Suprapubic skin (tissue), 4 donors: Measurements from ENCODE around the gene ADGRF3. TPM values are rescaled to one million over a fixed set of nuclear protein-coding genes. Genes with fewer than 3 reads are reported as not detected.
"Not testable (repeated sequence)": the region's sequence is repeated elsewhere in the genome, so short reads cannot be mapped to it uniquely, and the experiment has no call there.

Experiments used
- DNase-seq, 2 donors: peaks; one replicate each; pipeline ENCODE4 v3.0.0-alpha.2; 2019; ENCODE audit warnings: low spot score in 2 of 2
- H3K27ac ChIP-seq: fragments of 200-600 bp; sonication (generic); one replicate; pipeline ENCODE4 v1.5.1; 2019
- H3K27me3 ChIP-seq: fragments of 200-600 bp; sonication (generic); one replicate; pipeline ENCODE4 v1.5.1; 2019
- H3K36me3 ChIP-seq: fragments of 200-600 bp; sonication (generic); one replicate; pipeline ENCODE4 v1.5.1; 2019
- H3K4me1 ChIP-seq: fragments of 200-600 bp; sonication (generic); one replicate; pipeline ENCODE4 v1.5.1; 2019
- H3K4me3 ChIP-seq: fragments of 200-600 bp; sonication (generic); one replicate; pipeline ENCODE4 v1.5.1; 2019; ENCODE audit warnings: mild to moderate bottlenecking
- H3K9me3 ChIP-seq: fragments of 200-600 bp; sonication (generic); one replicate; pipeline ENCODE4 v1.5.1; 2019
- CTCF ChIP-seq, 2 donors: fragments of 200-600 bp in 1 of 2; fragments of 450-650 bp in 1 of 2; sonication (generic) in 1 of 2; IDR thresholded peaks; one replicate each; pipeline ENCODE4 v1.5.1; 2016 to 2019; ENCODE audit warnings: antibody characterized with exemption in 2 of 2, mild to moderate bottlenecking in 1 of 2, moderate library complexity in 1 of 2
- EP300 ChIP-seq: sonication (generic); formaldehyde crosslinking; IDR thresholded peaks from one replicate; pipeline ENCODE4 v1.6.1; 2017; ENCODE audit warnings: antibody characterized with exemption
- POLR2A ChIP-seq, 2 donors: fragments of 450-650 bp; IDR thresholded peaks; one replicate each; pipeline ENCODE4 v1.6.1; 2017; ENCODE audit warnings: antibody characterized with exemption in 2 of 2, mild to moderate bottlenecking in 2 of 2, moderate library complexity in 2 of 2
- POLR2AphosphoS5 ChIP-seq, 3 donors: sonication (generic); formaldehyde crosslinking; IDR thresholded peaks; one replicate each; pipeline ENCODE4 v1.6.1; 2017; ENCODE audit warnings: antibody characterized with exemption in 3 of 3
- WGBS: methylation state at CpG from one replicate; pipeline ENCODE4 v1.1.5; 2018; 5-methylcytosine and 5-hydroxymethylcytosine counted together
- total RNA-seq, 4 donors: library from RNA; depleted of rRNA; stranded (reverse); fragments of >200 nt; gene quantifications; one replicate each; pipeline ENCODE4 v1.1.0, GENCODE V29; 2016

The ADGRF3 gene
- total RNA-seq, 4 donors from 2014 or later: 0.19 to 0.48 (median 0.21) TPM; not detected in 1

- H3K4me3 ChIP-seq: no peak overlapping the region
- no peak for DNase-seq
- H3K36me3 ChIP-seq: no peaks in the 10 kb centered on the region
- no peak for TF ChIP-seq CTCF (IDR thresholded peaks at IDR 0.05)
- no peaks in the 10 kb centered on the region for H3K4me1 ChIP-seq
- 89% methylated on average over 2 of the region's 2 CpGs for WGBS
- no peaks in the 10 kb centered on the region for H3K27me3 ChIP-seq
- no peaks in the 10 kb centered on the region for H3K9me3 ChIP-seq
- no peak overlapping the region for H3K27ac ChIP-seq
Measured at GRCh38 chr2:26337298-26337697, 9.3 kb downstream of the ADGRF3 start.

- TF ChIP-seq POLR2AphosphoS5 (IDR thresholded peaks at IDR 0.05): no peak
- no peak for TF ChIP-seq EP300
- TF ChIP-seq POLR2A (IDR thresholded peaks at IDR 0.05): no peak
- no peak for TF ChIP-seq CTCF (IDR thresholded peaks at IDR 0.05)
- no peak overlapping the region for H3K4me3 ChIP-seq
- H3K36me3 ChIP-seq: no peaks in the 10 kb centered on the region
- H3K27me3 ChIP-seq: no peaks in the 10 kb centered on the region
- no peak overlapping the region for H3K27ac ChIP-seq
- DNase-seq: no peak
- WGBS: 94% methylated on average over 2 of the region's 2 CpGs
- no peaks in the 10 kb centered on the region for H3K4me1 ChIP-seq
- H3K9me3 ChIP-seq: no peaks in the 10 kb centered on the region
Measured at GRCh38 chr2:26336719-26337118, 9.9 kb downstream of the ADGRF3 start.

GRCh38 chr2:26335231-26335630, 11.4 kb downstream of the ADGRF3 start:
- Histone ChIP-seq H3K4me3 (no peak overlapping the region), H3K27me3 (no peaks in the 10 kb centered on the region), H3K27ac (no peak overlapping the region), H3K9me3 (no peaks in the 10 kb centered on the region), H3K36me3 (no peaks in the 10 kb centered on the region), H3K4me1 (peaks cover 1% of the 10 kb centered on the region)
- no peak for DNase-seq
- 61% methylated on average over 3 of the region's 3 CpGs for WGBS
- TF ChIP-seq CTCF (IDR thresholded peaks at IDR 0.05): no peak
- no peak for TF ChIP-seq EP300
- TF ChIP-seq POLR2A (IDR thresholded peaks at IDR 0.05): no peak
- TF ChIP-seq POLR2AphosphoS5 (IDR thresholded peaks at IDR 0.05): no peak

- Histone ChIP-seq H3K4me3 (no peak overlapping the region), H3K4me1 (peaks cover 7% of the 10 kb centered on the region), H3K27ac (no peak overlapping the region), H3K27me3 (no peaks in the 10 kb centered on the region), H3K9me3 (no peaks in the 10 kb centered on the region), H3K36me3 (no peaks in the 10 kb centered on the region)
- TF ChIP-seq CTCF (IDR thresholded peaks at IDR 0.05) (no peak), POLR2A (IDR thresholded peaks at IDR 0.05) (no peak), POLR2AphosphoS5 (IDR thresholded peaks at IDR 0.05) (no peak), EP300 (no peak)
- DNase-seq: no peak
- 44% methylated on average over 2 of the region's 2 CpGs for WGBS
Measured at GRCh38 chr2:26333293-26333692, 13.3 kb downstream of the ADGRF3 start.

- DNase-seq, H3K27me3 ChIP-seq, H3K36me3 ChIP-seq, H3K4me3 ChIP-seq, H3K27ac ChIP-seq, H3K9me3 ChIP-seq, H3K4me1 ChIP-seq: not testable (repeated sequence)
- 95% methylated on average over 8 of the region's 8 CpGs for WGBS
Measured at GRCh38 chr2:26331321-26331720, 15.3 kb downstream of the ADGRF3 start.

GRCh38 chr2:26330604-26331003, 16.0 kb downstream of the ADGRF3 start:
- H3K4me1 ChIP-seq: peaks cover 7% of the 10 kb centered on the region
- TF ChIP-seq POLR2A (IDR thresholded peaks at IDR 0.05): no peak
- no peaks in the 10 kb centered on the region for H3K27me3 ChIP-seq
- H3K27ac ChIP-seq: no peak overlapping the region
- 79% methylated on average over 3 of the region's 3 CpGs for WGBS
- H3K36me3 ChIP-seq: no peaks in the 10 kb centered on the region
- H3K4me3 ChIP-seq: no peak overlapping the region
- no peak for DNase-seq
- H3K9me3 ChIP-seq: no peaks in the 10 kb centered on the region
